Measurements from ENCODE around the gene FCSK. TPM values are rescaled to one million over a fixed set of nuclear protein-coding genes. Genes with fewer than 3 reads are reported as not detected.

The FCSK gene
- total RNA-seq, 2 experiments from 2014 or later, result 21.8 to 25.4 TPM

- Histone ChIP-seq H3K36me3 (ENCODE audit: insufficient read depth, low read length) (no peaks in the 10 kb centered on the region), H3K27ac (ENCODE audit: low read depth in 1 of 2, low read length in 2 of 2) (no peak overlapping the region), H3K27me3 (ENCODE audit: control insufficient read depth in 1 of 2, insufficient read depth in 2 of 2, low read length in 2 of 2) (no peaks in the 10 kb centered on the region), H3K4me1 (ENCODE audit: insufficient read depth, low read length) (peaks cover 44% of the 10 kb centered on the region), H3K4me3 (ENCODE audit: low read length) (no peak overlapping the region), H3K9me3 (ENCODE audit: control insufficient read depth in 1 of 2, insufficient read depth in 1 of 2, low read length in 2 of 2) (no peaks in the 10 kb centered on the region)
- Mint-ChIP-seq H3K27me3 (no peaks in the 10 kb centered on the region), H3K9me3 (no peaks in the 10 kb centered on the region), H3K27ac (peak overlapping the region; percentile 71), H3K4me3 (no peak overlapping the region), H3K36me3 (ENCODE audit: low read depth) (peaks cover 11% of the 10 kb centered on the region), H3K4me1 (ENCODE audit: low read depth) (peaks cover 53% of the 10 kb centered on the region)
- peak in 1 of 14 experiments; percentile 9 for DNase-seq
- ChIA-PET CTCF (interaction anchor here (1.1 to 1.2 kb wide), 2 partner anchors 16 to 21 kb away, joined by 3 read pairs; no protein-coding TSS in a partner anchor), POLR2A (interaction anchor here (2.5 to 4.5 kb wide), 2 partner anchors 22 to 37 kb away, joined by 15 to 26 read pairs; partner anchors contain the start of gene ST3GAL2)
- intact Hi-C loops (cut with DNase I, micrococcal nuclease), result no loop called here
- no peak for TF ChIP-seq CTCF (IDR thresholded peaks at IDR 0.05)
- no peak for ATAC-seq (ENCODE audit: poor library complexity)
Observed at GRCh38 chr16:70416748-70417616, 37.4 kb upstream of the FCSK start.

DNA sequence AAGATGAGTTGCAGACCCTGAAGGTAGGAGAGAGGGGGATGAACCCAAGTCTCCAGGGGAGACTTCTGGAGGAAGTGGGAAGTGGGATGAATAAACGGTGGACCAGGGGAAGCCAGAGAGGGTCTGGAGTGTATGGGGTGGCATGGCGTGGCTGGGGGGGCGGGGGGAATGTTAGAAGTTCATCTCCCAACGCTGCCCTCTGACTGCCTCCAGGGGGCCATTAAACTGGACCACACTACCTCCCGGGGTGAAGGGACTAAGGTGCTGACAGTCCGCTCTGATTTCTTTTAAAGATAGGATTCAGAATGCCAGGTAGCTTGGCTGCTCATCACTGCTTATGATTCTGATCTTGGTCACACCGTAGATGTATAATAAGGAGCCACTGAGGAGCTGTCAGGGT lies 36.7 kb upstream of the FCSK start:
- Mint-ChIP-seq H3K27me3 (no peaks in the 10 kb centered on the region), H3K4me1 (ENCODE audit: low read depth) (peaks cover 60% of the 10 kb centered on the region), H3K4me3 (no peak overlapping the region), H3K36me3 (ENCODE audit: low read depth) (peaks cover 13% of the 10 kb centered on the region), H3K9me3 (no peaks in the 10 kb centered on the region), H3K27ac (peak overlapping the region; percentile 71)
- Histone ChIP-seq H3K36me3 (ENCODE audit: insufficient read depth, low read length) (peaks cover 2% of the 10 kb centered on the region), H3K9me3 (ENCODE audit: control insufficient read depth in 1 of 2, insufficient read depth in 1 of 2, low read length in 2 of 2) (no peaks in the 10 kb centered on the region), H3K4me1 (ENCODE audit: insufficient read depth, low read length) (peaks cover 49% of the 10 kb centered on the region), H3K4me3 (ENCODE audit: low read length) (no peak overlapping the region), H3K27ac (ENCODE audit: low read depth in 1 of 2, low read length in 2 of 2) (no peak overlapping the region), H3K27me3 (ENCODE audit: control insufficient read depth in 1 of 2, insufficient read depth in 2 of 2, low read length in 2 of 2) (no peaks in the 10 kb centered on the region)
- intact Hi-C loops (cut with DNase I, micrococcal nuclease), result no loop called here
- DNase-seq (peak in 1 of 14 experiments; percentile 4), ATAC-seq (ENCODE audit: poor library complexity) (no peak)
- ChIA-PET CTCF (no interaction called here), POLR2A (interaction anchor here (1.2 to 4.5 kb wide), 3 partner anchors 8 to 37 kb away, joined by 3 to 26 read pairs (median 15); partner anchors contain the start of gene ST3GAL2)
- TF ChIP-seq CTCF (IDR thresholded peaks at IDR 0.05), result no peak

DNA sequence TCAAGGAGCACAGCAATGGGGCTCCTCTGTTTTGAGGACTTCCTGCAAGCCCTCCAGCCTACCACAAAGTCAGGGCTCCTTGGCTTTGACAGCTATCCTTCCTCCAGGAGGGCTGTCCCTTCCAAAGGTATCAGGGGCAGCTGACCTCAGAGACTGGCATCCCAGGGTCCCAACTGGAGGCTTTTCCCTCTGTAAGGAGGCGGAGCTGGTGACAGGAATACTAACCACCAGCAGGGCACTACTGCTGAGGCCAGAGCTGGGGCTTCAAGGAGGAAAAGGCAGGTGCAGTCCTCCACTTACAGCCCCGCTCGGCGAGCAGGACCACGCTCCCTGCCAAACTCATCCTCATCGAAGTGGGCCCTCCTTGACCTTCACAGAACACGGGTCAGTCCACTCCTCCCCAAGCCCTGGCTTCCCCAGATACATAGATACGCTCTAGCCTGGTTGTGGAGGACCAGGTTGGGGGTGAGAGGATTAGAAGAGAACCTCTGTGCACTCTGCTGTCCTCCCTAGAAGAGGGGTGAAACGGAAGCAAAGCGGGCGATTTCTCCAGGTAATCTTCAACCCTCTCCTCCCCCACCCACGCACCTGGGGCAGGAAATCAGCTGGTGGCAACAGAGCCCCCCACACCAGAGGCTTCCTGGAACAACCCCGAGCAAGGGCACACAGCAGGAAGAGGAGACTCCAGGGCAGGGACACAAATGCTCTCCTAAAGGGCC lies 36.0 kb upstream of the FCSK start:
- H3K27me3 ChIP-seq (ENCODE audit: control insufficient read depth in 1 of 2, insufficient read depth in 2 of 2, low read length in 2 of 2), result no peaks in the 10 kb centered on the region
- H3K4me1 ChIP-seq (ENCODE audit: insufficient read depth, low read length), result peaks cover 55% of the 10 kb centered on the region
- intact Hi-C loops (cut with DNase I, micrococcal nuclease), result no loop called here
- H3K27ac ChIP-seq (ENCODE audit: low read depth in 1 of 2, low read length in 2 of 2), result peak overlapping the region; percentile 2 to 40
- H3K9me3 ChIP-seq (ENCODE audit: control insufficient read depth in 1 of 2, insufficient read depth in 1 of 2, low read length in 2 of 2), result no peaks in the 10 kb centered on the region
- peak overlapping the region; percentile 43 for H3K4me3 Mint-ChIP-seq
- H3K27me3 Mint-ChIP-seq, result no peaks in the 10 kb centered on the region
- no peak for TF ChIP-seq CTCF (IDR thresholded peaks at IDR 0.05)
- POLR2A ChIA-PET, result interaction anchor here (0.9 to 4.5 kb wide), 5 partner anchors 9 to 129 kb away, joined by 3 to 26 read pairs (median 3); partner anchors contain the start of gene ST3GAL2
- no peak overlapping the region for H3K4me3 ChIP-seq (ENCODE audit: low read length)
- peaks cover 63% of the 10 kb centered on the region for H3K4me1 Mint-ChIP-seq (ENCODE audit: low read depth)
- CTCF ChIA-PET, result no interaction called here
- ATAC-seq (ENCODE audit: poor library complexity), result peak; percentile 37
- H3K9me3 Mint-ChIP-seq, result no peaks in the 10 kb centered on the region
- H3K27ac Mint-ChIP-seq, result peak overlapping the region; percentile 71
- peaks cover 17% of the 10 kb centered on the region for H3K36me3 Mint-ChIP-seq (ENCODE audit: low read depth)
- H3K36me3 ChIP-seq (ENCODE audit: insufficient read depth, low read length), result peaks cover 3% of the 10 kb centered on the region
- peak in 3 of 14 experiments; percentile 13 to 44 (median 39) for DNase-seq

Data from CD4-positive, alpha-beta T cell (primary cell).